Activated CD4-positive, alpha-beta T cell treated with anti-CD3 and anti-CD28 coated beads, Interleukin-2, amount 50 U/mL, for 24 hours (primary cell): ENCODE results near the gene USP46.
A peak's percentile ranks its signal among the peaks of the same experiment; 100 is the strongest.

Experiments used
- DNase-seq, 2 donors: peaks; one replicate each; pipeline ENCODE4 v3.0.0-alpha.2; 2020; ENCODE audit warnings: low read depth in 1 of 2, low spot score in 1 of 2

Gene USP46

GRCh38 chr4:52659001-52659721 lies at the start of gene USP46:
USP46 (minus strand) TSS chr4:52659301; CDS start chr4:52659150, 151 bp downstream.
- peak; percentile 21 to 32 for DNase-seq

DNA sequence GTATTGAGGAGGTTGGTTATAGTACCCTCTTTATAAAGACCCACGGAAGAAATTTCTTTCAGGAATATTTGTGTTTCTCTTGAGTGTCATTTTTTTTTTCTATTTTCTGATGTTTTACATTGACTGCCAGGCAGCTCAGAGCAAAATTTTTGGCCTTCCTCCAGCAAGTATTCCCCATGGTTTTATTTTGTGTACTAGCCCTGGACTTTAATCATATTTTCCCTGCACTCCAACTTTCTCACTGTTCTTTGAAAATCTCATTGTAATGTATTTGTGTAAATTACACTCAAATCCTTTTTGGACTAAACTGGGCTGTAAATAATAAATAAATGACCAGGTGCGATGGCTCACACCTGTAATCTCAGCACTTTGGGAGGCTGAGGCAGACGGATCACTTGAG lies 45.6 kb upstream of the USP46 start:
- no peak for DNase-seq

- no peak for DNase-seq
Measured at GRCh38 chr4:52704133-52704532, 45.0 kb upstream of the USP46 start.

GRCh38 chr4:52701207-52701606 lies 42.1 kb upstream of the USP46 start:
- DNase-seq, result no peak

DNA sequence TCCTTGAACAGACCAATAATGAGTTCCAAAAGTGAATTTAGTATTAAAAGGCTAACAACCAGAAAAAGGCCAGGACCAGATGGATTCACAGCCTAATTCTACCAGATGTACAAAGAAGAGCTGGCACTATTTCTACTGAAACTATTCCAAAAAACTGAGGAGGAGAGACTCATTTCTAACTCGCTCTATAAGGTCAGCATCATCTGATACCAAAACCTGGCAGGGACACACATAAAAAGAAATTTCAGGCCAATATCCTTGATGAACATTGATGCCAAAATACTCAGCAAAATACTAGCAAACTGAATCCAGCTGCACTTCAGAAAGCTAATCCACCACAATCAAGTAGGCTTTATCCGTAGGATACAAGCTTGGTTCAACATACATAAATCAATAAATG lies 35.8 kb upstream of the USP46 start:
- DNase-seq, result no peak

DNA sequence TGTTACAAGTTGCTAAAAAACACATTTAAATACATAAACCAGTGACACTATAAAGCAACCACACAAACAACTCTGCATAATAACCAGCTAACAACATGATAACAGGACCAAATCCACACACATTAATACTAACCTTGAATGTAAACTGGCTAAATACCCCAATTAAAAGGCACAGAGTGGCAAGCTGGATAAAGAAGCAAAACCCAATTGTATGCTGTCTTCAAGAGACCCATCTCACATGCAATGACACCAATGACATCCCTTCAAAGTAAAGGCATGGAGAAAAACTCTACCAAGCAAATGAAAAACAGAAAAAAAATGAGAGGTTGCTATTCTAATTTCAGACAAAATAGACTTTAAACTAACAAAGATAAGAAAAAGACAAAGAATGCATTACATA lies 34.4 kb upstream of the USP46 start:
- no peak for DNase-seq

DNA sequence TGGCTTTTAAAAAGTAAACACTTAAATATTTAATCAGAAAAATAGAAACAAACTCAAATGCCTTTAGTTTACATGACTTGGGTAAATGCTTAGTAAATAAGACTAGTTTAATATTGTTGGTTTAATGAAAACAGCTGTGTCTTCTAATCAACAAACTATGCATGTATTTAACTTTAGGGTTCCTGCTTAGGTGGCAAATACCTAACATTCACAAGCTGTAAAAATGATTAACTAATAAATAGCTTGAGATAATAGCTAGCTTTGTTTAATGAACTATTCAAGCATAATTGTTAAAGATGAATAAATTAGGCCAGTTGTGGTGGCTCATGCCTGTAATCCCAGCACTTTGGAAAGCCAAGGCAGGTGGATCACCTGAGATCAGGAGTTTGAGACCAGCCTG lies 30.0 kb upstream of the USP46 start:
- no peak for DNase-seq

DNA sequence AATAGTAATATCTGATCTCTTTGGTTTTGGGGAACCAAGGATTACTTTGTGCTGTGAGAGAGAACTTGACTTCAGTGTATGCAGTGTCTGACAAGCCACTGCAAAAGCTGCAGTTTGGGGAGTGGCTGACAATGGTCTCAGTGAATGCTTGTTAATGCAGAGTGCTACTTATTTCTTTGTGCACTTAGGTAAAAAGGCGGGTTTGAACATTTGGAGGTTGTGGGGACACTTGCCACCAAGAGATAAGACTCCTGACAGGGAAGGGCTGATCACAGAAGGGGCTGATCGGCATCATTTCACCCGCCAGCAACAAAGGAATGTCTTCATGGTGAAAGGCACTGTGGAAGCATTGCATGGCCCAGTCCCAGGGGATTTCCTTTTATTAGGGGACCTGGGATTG lies 28.6 kb upstream of the USP46 start:
- DNase-seq, result no peak

DNA sequence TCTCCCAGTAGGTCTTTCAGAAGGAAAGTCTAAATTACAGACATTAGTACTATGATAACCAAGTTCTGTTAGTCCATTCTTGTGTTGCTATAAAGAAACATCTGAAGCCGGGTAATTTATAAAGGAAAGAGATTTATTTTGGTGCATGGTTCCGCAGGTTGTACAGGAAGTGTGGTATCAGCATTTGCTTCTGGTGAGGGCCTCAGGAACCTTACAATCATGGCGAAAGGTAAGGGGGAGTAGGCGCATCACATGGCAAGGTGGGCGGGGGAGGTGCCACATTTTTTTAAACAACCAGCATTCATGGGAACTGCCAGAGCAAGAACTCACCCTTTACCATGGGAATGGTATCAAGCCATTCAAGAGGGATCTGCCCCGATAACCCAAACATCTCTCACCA lies 26.2 kb upstream of the USP46 start:
- DNase-seq, result no peak

GRCh38 chr4:52684896-52685295 lies 25.8 kb upstream of the USP46 start:
- DNase-seq, result no peak

GRCh38 chr4:52680381-52680780 lies 21.3 kb upstream of the USP46 start:
- DNase-seq, result no peak

DNA sequence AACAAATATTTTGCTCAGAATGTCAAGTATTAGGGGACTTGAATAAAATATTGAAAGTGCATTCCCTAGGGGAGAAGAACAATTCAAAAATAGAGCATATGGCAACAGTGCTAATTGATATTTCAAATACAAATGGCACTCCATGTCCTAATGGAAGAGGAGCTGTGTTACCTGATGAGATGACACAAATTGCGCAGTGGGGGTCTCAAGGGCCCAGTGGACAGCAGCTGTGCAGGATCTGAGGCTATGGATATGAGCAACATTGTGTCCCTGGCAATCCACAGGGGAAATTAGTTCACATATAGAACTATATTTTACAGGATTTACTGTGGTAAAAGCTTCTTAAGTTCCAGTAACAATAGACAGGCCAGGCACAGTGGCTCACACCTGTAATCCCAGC lies 17.4 kb upstream of the USP46 start:
- DNase-seq, result no peak

DNA sequence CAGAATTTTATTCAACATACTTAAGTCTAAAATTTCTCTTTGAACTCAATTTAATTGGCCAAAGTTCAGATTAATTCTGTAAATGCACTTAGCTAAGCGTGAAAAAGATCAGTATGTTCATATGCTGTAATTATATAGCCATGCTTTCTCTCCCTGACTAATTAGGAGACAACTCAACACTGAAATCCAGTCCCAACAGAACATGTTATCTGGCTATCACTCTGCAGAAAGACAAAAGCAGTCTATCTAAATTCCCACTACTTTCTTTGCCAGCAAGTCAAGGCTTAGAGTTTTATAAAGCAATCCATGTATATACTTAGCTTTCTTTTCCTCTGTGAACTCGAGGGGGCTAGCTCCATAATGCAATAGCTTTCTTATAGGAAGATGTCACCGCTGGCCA lies 16.0 kb upstream of the USP46 start:
- DNase-seq, result no peak

DNA sequence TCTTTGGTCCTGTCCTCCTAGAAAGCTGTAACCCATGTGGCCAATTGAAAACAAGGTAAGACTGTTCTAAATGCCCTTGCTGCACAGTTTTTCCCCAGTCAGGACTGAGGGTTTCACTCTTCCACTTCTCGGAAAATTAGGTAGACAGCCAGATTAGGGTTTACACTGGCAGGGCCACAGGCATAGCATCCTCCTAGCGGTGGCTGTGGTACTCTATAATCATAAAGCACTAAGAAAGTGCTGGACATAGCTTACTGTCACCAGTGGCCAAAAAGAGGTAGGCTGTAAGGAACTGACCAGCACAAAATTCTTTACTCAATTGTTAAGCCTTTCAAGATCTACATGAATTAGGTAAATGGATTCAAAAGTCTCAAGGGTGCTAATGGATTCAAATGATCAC lies 11.6 kb upstream of the USP46 start:
- DNase-seq, result no peak

DNA sequence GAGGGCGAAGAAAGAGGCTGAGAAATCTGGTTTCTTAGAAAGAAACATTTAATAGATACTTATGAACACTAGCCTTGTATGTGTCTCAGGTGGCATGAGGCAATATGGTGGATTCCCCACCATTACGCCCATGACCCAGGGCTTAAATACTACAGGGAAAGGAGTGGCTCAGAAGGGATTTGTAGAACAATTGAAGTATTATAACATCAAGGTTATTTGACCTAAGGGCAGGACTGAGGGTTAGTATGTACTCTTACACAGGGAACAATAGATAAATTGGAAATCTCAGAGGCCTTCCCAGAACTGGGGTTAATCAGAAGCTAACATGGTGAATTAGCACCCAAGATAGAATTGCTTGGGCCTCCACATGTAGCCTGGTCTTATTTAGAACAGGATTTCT lies 11.0 kb upstream of the USP46 start:
- no peak for DNase-seq

- DNase-seq, result no peak
Measured at GRCh38 chr4:52665592-52665991, 6.5 kb upstream of the USP46 start.

DNA sequence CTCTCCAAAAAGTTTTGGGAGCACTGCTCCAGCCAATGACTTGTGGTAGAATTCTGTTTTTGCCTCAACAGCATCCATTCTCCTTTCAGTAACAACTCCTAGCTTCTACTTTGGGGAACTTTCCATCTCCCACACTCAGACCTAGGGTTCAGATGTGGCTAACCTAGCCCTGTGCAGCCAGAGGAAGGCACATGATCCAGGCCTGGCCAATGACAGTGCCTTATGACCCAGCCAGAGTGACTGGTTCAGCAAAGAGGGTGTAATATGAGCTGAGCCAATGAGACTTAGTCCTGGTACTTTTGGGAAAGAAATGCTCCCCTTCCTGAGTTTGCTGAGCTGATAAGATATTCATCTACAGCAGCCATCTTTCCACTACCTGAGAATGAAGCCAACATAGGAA lies 5.4 kb upstream of the USP46 start:
- DNase-seq, result no peak

DNA sequence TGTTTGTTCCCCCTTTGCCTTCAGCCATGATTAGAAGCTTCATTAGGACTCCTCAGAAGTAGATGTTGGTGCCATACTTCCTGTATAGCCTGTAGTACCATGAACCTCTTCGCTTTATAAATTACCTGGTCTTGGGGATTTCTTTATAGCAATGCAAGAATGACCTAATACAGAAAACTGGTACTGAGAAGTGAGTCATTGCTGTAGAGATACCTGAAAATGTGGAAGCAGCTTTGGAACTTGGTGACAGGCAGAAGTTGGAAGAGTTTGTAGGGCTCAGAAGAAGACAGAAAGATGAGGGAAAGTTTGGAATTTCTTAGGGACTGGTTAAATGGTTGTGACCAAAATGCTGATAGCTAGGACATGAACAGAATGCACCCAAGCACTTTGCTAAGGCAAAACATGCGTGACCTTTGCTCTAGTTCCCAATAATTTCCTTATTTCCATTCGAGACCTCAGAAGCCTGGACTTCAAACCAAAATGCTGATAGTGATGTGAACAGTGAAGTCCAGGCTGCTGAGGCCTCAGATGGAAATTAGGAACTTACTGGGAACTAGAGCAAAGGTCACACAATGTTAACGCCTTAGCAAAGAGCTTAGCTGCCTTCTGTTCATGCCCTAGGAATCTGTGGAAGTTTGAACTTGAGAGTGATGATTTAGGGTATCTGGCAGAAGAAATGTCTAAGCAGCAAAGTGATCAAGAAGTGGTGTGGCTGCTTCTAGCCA lies 3.0 kb upstream of the USP46 start:
- no peak for DNase-seq

DNA sequence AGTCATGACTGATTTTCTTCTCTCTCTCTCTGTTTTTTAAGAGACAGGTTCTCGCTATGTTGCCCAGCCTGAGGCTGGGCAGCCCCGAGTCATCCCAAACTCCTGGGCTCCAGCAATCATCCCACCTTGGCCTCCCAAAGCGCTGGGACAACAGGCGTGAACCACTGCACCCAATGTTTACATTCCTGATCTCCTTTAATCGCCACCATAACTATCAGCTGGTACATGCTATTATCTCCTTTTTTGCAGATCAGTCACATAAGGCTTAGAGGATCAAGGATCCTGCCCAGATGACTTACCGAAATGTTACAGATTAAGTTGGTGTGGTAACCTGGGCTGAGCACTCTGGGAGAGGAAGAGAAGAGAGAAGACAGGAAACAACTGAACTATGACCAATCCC lies 1.5 kb upstream of the USP46 start:
- DNase-seq, result no peak

DNA sequence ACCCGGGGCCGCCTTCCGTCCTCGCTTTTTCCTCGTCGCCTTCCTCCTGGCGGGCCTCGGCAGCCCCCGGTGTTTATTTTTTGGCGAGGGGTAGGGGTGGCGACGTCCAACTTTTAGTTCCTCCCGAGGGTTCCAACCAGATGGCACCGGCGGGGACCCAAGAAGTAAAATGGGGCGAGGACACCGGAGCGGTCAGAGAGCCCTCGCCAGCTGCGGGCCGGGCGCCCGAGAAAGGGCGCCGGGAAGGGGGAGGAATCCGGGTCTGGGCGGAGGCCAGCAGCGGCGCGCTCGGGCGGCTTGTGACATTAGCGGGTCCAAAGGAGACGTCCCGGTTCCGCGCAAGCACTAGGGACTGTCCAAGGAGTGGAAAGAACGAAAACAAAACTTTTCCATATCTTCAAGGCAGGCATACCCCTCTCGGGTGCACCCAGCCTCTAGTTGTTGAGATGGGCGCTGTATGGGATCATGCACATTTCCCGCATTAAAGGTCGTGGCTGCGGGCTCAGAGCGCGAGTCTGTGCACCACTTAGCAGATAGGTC lies 691 bp upstream of the USP46 start:
- no peak for DNase-seq

GRCh38 chr4:52658641-52659000 lies 480 bp downstream of the USP46 start:
- no peak for DNase-seq

GRCh38 chr4:52657618-52658501 lies 1.2 kb downstream of the USP46 start:
- no peak for DNase-seq
